ENCODE measurements around the gene PPDPF. TPM values are rescaled to one million over a fixed set of nuclear protein-coding genes. Genes with fewer than 3 reads are reported as not detected.

PPDPF gene
- total RNA-seq, 1 donor from 2014 or later, result 242 TPM

DNA sequence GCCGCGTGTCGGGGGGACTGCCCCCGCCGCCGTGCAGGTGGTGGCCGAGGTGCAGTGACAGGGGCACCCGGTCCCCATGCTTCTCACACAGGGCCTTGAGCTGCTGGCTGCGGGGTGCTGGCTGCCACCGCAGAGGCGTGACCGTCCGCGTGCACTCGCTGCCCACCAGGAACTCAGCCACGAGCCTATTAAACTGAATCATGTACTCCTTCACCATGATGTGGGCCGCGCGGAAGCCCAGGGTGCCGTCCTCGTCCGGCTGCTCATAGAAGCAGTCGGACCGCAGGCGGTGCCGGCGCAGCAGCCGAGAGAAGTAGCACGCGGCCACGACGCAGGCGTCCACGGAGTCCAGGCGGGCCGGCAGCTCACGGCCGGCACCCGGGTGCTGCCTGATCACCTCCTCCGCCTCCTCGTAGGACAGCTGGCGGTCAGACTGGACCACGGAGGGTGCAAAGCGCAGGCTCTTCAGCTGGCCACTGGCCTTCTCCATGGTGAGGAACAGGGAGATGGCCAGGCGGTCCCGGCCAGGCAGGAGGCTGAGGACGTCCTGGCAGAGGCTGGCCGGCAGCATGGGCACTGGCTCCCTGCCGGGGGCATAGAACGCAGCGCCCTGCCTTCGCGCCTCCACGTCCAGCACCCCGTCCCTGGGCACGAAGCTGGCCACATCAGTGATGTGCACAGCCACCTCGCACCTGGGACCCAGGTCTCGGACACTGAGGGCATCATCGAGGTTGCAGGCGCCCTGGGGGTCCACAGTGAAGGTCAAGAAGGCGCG lies 43.7 kb downstream of the PPDPF start:
- no peak for DNase-seq (ENCODE audit: low spot score in 2 of 2)
- TF ChIP-seq, protein P1, sequence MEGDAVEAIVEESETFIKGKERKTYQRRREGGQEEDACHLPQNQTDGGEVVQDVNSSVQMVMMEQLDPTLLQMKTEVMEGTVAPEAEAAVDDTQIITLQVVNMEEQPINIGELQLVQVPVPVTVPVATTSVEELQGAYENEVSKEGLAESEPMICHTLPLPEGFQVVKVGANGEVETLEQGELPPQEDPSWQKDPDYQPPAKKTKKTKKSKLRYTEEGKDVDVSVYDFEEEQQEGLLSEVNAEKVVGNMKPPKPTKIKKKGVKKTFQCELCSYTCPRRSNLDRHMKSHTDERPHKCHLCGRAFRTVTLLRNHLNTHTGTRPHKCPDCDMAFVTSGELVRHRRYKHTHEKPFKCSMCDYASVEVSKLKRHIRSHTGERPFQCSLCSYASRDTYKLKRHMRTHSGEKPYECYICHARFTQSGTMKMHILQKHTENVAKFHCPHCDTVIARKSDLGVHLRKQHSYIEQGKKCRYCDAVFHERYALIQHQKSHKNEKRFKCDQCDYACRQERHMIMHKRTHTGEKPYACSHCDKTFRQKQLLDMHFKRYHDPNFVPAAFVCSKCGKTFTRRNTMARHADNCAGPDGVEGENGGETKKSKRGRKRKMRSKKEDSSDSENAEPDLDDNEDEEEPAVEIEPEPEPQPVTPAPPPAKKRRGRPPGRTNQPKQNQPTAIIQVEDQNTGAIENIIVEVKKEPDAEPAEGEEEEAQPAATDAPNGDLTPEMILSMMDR (IDR thresholded peaks at IDR 0.05), result no peak
- H3K4me3 ChIP-seq, result no peak overlapping the region
- H3K4me1 ChIP-seq, result no peaks in the 10 kb centered on the region
- intact Hi-C loops (cut with DNase I), result no loop called here
- no peak overlapping the region for H3K27ac ChIP-seq
- H3K27me3 ChIP-seq, result no peaks in the 10 kb centered on the region
- no peaks in the 10 kb centered on the region for H3K9me3 ChIP-seq
- peaks cover 55 to 67% of the 10 kb centered on the region in 2 donors for H3K36me3 ChIP-seq

DNA sequence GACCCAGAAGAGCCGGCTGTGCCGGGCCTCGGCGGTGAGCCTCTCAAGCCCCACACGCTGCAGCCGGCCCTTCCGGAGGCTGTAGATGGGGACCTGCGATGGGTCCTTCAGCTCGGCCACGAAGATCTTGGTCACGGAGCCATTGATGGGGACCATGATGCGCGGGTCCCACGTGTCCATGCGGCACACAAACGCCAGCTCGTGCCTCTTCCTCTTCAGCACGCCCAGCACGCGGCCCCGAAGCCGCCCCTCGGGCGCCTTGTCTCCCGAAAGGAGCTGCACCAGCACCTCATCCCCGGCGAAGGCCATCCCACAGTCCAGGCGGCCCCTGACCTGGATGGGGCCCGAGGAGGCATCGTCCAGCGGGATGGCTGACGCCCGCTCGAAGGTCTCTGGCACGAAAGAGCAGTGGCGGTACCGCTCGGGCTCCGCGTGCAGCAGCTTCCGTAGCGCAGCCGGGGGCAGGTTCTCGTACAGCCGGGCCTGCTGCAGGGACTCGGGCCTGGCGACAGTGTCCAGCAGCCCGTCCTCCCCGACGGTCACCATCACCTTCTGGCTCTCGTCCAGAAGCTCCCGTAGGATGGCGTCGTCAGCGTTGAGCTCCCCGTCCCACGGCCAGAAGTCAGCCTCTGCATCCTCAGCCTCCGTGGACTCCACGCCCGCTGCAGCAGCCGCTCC lies 44.6 kb downstream of the PPDPF start:
- intact Hi-C loops (cut with DNase I), result no loop called here
- H3K9me3 ChIP-seq, result no peaks in the 10 kb centered on the region
- H3K4me1 ChIP-seq, result no peaks in the 10 kb centered on the region
- no peak for DNase-seq (ENCODE audit: low spot score in 2 of 2)
- H3K27me3 ChIP-seq, result no peaks in the 10 kb centered on the region
- no peak overlapping the region for H3K4me3 ChIP-seq
- H3K36me3 ChIP-seq, result peaks cover 50 to 62% of the 10 kb centered on the region in 2 donors
- TF ChIP-seq, protein P1 (IDR thresholded peaks at IDR 0.05), result no peak
- H3K27ac ChIP-seq, result no peak overlapping the region

DNA sequence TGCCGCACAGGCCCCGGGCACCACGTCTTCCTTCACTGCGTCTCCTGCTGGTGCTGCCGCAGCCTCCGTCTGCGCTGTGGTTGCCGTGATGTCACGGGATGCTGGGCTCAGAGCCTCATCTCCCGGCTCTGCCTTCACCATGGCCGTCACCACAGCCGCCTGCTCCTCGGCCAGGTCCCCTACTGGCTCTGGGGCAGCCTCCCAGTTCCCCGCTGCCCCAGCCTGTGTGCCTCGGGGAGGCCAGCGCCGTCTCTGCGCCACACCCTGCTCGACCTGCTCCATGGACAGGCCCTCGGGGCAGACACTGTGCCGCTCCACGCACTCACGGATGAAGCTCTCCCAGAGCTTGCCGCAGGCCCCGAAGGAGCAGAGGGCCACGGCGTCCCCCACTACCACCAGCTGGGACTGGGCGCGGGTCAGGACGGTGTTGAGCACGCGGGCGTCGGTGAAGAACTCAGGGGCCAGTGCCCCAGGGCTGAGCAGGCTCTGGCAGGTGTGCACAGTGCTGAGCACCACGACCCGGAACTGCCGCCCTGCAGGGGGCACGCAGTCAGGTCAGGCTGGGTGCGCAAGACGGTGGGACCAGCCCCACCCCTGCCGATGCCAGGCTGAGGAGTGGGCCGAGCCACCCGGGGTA lies 45.3 kb downstream of the PPDPF start:
- no peaks in the 10 kb centered on the region for H3K9me3 ChIP-seq
- no peak for DNase-seq (ENCODE audit: low spot score in 2 of 2)
- intact Hi-C loops (cut with DNase I), result no loop called here
- H3K27me3 ChIP-seq, result no peaks in the 10 kb centered on the region
- H3K36me3 ChIP-seq, result peaks cover 44 to 56% of the 10 kb centered on the region in 2 donors
- H3K4me1 ChIP-seq, result no peaks in the 10 kb centered on the region
- TF ChIP-seq, protein P1 (IDR thresholded peaks at IDR 0.05), result no peak
- H3K4me3 ChIP-seq, result no peak overlapping the region
- no peak overlapping the region for H3K27ac ChIP-seq

DNA sequence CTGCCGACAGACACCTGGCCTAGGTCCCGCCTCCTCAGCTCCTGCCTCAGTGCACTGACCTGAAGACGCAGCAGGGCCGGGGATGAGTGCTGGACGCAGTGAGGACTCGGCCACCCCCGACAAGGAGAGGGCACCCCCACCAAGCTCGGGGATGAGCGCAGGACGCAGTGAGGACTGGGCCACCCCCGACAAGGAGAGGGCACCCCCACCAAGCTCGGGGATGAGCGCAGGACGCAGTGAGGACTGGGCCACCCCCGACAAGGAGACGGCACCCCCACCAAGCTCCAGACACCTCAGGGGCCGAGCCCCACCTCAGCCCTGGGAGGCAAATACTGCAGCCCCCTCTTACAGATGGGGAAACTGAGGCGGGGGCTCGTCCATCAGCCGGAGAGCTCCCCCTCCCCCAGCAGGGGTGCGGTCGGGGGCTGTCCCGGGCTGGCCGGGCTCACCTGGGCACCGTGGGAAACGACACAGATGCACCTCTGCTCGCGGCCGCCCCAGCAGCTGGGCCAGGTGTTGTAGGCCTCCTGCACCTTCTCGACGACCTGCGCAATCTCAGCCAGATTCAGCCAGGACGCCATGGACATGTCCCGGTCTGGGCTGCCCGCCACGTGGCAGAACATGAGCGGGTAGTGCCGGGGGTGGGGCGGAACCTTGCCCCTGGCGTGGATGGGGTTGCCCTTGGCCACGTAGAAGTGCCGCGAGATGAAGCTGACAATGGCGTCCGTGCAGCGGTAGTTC lies 46.0 kb downstream of the PPDPF start:
- no peaks in the 10 kb centered on the region for H3K27me3 ChIP-seq
- intact Hi-C loops (cut with DNase I), result no loop called here
- TF ChIP-seq, protein P1 (IDR thresholded peaks at IDR 0.05), result no peak
- no peaks in the 10 kb centered on the region for H3K4me1 ChIP-seq
- no peak overlapping the region for H3K4me3 ChIP-seq
- peaks cover 36 to 48% of the 10 kb centered on the region in 2 donors for H3K36me3 ChIP-seq
- no peak for DNase-seq (ENCODE audit: low spot score in 2 of 2)
- no peak overlapping the region for H3K27ac ChIP-seq
- no peaks in the 10 kb centered on the region for H3K9me3 ChIP-seq

DNA sequence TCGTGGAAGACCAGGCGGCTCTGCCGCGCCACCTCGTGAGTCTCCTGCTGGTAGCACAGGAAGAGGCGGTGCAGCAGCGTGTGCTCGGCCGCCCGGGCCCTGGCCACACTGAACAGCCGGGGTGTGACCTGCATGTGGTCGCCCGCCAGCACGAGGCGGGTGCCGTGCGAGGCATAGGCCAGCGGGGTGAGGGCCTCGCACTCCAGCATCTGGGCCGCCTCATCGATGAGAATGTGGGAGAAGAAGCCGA lies 46.5 kb downstream of the PPDPF start:
- peaks cover 31 to 45% of the 10 kb centered on the region in 2 donors for H3K36me3 ChIP-seq
- DNase-seq (ENCODE audit: low spot score in 2 of 2), result no peak
- H3K4me1 ChIP-seq, result no peaks in the 10 kb centered on the region
- TF ChIP-seq, protein P1 (IDR thresholded peaks at IDR 0.05), result no peak
- no peak overlapping the region for H3K27ac ChIP-seq
- no peaks in the 10 kb centered on the region for H3K9me3 ChIP-seq
- intact Hi-C loops (cut with DNase I), result no loop called here
- no peaks in the 10 kb centered on the region for H3K27me3 ChIP-seq
- H3K4me3 ChIP-seq, result no peak overlapping the region
